ENCODE results near the gene CYP26B1. TPM values are rescaled to one million over a fixed set of nuclear protein-coding genes. Genes with fewer than 3 reads are reported as not detected.

The CYP26B1 gene
- total RNA-seq, 1 experiment from 2014 or later, result 0.05 TPM

- no peak for DNase-seq (ENCODE audit: low read depth)
These were observed 4.9 kb downstream of the CYP26B1 start for GRCh38 chr2:72142570-72143440.

- DNase-seq (ENCODE audit: low read depth), result no peak
These were observed 5.7 kb downstream of the CYP26B1 start for GRCh38 chr2:72141881-72142451.

GRCh38 chr2:72141032-72141645 lies 6.5 kb downstream of the CYP26B1 start:
- no peak for DNase-seq (ENCODE audit: low read depth)

GRCh38 chr2:72140621-72140960 lies 7.1 kb downstream of the CYP26B1 start:
- DNase-seq (ENCODE audit: low read depth), result no peak

GRCh38 chr2:72139874-72140620 lies 7.6 kb downstream of the CYP26B1 start:
- DNase-seq (ENCODE audit: low read depth), result no peak

- no peak for DNase-seq (ENCODE audit: low read depth)
These were observed 8.2 kb downstream of the CYP26B1 start for GRCh38 chr2:72139471-72139873.

DNA sequence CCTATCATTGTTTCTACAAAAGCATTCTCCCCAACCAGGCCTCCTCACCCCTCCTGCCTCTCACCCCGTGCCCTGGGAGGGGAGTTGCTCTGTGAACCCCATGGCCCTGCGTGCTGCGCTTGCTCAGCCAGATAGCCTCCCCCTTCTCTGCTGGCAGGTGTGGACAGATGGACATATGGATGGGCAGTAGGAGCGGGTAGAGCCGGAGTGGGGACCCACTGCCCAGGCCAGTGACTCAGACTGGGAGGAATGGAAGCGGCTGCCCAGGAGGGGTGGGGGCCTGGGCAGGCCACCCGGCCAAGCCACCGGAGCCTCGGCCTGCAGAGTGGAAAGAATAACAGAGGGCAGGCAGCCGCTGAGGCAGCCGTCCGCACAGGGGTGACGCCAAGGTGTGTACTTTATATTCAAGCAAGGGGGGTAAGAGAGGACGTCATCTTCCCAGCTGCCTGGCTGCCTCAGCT lies 8.7 kb downstream of the CYP26B1 start:
- DNase-seq (ENCODE audit: low read depth), result no peak

- DNase-seq (ENCODE audit: low read depth), result no peak
These were observed 9.4 kb downstream of the CYP26B1 start for GRCh38 chr2:72138011-72138881.

GRCh38 chr2:72137498-72138010 lies 10.1 kb downstream of the CYP26B1 start:
- DNase-seq (ENCODE audit: low read depth), result peak; percentile 37

- no peak for DNase-seq (ENCODE audit: low read depth)
These were observed 10.6 kb downstream of the CYP26B1 start for GRCh38 chr2:72136933-72137497.

- no peak for DNase-seq (ENCODE audit: low read depth)
These were observed 11.3 kb downstream of the CYP26B1 start for GRCh38 chr2:72136331-72136730.

GRCh38 chr2:72135921-72136320 lies 11.7 kb downstream of the CYP26B1 start:
- no peak for DNase-seq (ENCODE audit: low read depth)

- no peak for DNase-seq (ENCODE audit: low read depth)
These were observed 12.5 kb downstream of the CYP26B1 start for GRCh38 chr2:72134997-72135800.

DNA sequence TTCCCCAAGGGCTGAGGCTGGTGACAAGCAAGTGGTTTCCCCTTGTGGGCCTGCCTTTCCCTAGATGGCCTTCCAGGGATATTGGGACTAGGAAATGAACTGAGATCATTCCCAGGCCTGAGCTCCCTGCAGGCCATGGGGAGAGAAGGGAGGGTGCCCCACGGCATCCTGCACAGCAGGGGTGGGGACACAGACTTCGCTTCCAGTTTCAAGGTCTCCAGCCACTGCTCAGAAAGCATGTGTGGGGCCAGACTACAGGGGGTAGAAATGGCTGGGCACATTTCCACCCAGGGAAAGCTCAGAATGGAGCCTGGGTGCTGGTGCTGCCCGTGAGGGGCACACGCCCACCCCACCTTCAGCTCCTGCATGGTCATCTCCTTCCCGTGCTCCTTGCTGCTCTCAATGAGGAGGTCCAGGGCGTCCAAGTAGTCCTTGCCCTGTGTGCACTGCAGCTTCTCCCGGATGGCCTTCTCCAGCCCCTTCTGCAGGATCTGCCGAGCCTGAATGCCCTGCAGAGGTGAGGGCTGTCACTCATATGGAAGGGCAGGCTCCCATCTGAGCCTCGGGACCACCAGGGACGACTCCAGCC lies 13.2 kb downstream of the CYP26B1 start:
- DNase-seq (ENCODE audit: low read depth), result no peak

GRCh38 chr2:72133721-72134407 lies 13.8 kb downstream of the CYP26B1 start:
- DNase-seq (ENCODE audit: low read depth), result no peak

GRCh38 chr2:72132981-72133720 lies 14.5 kb downstream of the CYP26B1 start:
- no peak for DNase-seq (ENCODE audit: low read depth)
